ENCODE measurements around the gene GLYATL3.

GLYATL3 gene

DNA sequence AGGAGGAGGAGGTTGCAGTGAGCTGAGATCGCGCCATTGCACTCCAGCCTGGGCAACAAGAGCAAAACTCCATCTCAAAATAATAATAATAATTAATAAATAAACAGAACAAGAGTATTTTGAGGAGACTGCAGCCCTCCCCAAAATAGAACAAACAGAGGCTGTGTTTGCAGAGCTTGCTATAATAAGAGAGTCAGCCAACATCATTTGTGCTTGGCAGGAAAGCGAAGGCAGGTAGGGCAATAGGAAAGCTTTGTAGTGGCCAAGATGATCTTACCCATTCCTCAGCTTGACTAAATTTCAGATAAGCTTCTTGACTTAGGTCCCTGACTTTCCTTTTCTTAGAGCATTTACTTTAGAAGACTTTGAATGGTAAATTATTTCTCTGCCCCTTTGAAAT is 57.5 kb downstream of the GLYATL3 start:
- DNase-seq (ENCODE audit: low spot score): no peak
- in situ Hi-C loops (cut with MboI; ENCODE audit: low sequenced_read_pairs, unreplicated experiment): no loop called here
- TF ChIP-seq, protein P1, sequence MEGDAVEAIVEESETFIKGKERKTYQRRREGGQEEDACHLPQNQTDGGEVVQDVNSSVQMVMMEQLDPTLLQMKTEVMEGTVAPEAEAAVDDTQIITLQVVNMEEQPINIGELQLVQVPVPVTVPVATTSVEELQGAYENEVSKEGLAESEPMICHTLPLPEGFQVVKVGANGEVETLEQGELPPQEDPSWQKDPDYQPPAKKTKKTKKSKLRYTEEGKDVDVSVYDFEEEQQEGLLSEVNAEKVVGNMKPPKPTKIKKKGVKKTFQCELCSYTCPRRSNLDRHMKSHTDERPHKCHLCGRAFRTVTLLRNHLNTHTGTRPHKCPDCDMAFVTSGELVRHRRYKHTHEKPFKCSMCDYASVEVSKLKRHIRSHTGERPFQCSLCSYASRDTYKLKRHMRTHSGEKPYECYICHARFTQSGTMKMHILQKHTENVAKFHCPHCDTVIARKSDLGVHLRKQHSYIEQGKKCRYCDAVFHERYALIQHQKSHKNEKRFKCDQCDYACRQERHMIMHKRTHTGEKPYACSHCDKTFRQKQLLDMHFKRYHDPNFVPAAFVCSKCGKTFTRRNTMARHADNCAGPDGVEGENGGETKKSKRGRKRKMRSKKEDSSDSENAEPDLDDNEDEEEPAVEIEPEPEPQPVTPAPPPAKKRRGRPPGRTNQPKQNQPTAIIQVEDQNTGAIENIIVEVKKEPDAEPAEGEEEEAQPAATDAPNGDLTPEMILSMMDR (IDR thresholded peaks at IDR 0.05; ENCODE audit: borderline replicate concordance, control extremely low read depth, extremely low read depth, insufficient read depth, missing control alignments): no peak

DNA sequence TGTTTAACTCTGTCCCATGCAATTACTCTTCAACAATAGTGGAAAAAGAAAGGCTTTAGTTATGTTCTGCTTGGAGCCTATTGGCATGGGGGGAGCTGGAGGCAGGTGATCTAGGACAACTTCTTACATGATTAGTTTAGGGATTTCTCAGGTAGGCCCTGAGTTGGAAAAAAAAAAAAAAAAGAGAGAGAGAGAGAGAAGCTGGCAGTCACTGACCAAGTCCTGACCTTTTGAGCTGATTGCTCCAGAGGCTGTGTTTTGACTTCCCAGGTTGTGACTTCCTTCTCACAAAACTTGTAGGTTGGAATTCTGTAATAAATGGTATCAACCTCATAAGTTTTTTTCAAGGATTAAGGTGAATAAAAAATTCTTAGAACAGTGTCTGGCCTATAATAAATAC is 58.5 kb downstream of the GLYATL3 start:
- TF ChIP-seq, protein P1 (IDR thresholded peaks at IDR 0.05; ENCODE audit: borderline replicate concordance, control extremely low read depth, extremely low read depth, insufficient read depth, missing control alignments): no peak
- in situ Hi-C loops (cut with MboI; ENCODE audit: low sequenced_read_pairs, unreplicated experiment): no loop called here
- no peak for DNase-seq (ENCODE audit: low spot score)

DNA sequence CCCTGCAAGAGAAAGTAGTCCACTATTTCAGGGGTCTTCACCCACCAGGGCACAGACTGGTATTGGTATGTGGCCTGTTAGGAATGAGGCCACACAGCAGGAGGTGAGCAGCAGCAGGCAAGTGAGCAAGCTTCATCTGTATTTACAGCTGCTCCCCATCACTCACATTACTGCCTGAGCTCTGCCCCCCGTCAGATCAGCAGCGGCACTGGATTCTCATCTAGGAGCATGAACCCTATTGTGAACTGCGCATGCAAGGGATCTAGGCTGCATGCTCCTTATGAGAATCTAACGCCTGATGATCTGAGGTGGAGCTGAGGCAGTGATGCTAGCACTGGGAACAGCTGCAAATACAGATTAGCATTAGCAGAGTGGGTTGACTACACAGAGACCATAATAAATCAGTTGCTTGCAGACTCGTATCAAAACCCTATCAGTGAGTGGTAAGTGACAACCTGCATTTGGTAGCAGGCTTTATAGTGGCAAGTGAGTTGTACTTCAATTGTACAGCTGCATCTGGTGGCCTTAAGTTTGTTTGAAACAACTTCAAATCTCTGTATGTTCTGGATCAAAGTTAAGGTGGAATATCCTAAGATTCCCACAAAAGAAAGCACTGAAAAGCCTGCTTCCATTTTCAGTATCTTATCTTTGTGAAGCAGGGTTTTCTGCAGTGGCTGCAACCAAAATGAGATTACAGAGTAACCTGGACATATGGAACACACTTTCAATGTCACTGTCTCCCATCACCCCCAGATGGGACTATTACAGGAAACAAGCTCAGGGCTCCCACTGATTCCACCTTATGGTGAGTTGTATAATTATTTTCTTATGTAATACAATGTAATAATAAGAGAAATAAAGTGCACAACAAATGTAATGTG is 63.5 kb downstream of the GLYATL3 start:
- TF ChIP-seq, protein P1 (IDR thresholded peaks at IDR 0.05; ENCODE audit: borderline replicate concordance, control extremely low read depth, extremely low read depth, insufficient read depth, missing control alignments): no peak
- in situ Hi-C loops (cut with MboI; ENCODE audit: low sequenced_read_pairs, unreplicated experiment): no loop called here
- no peak for DNase-seq (ENCODE audit: low spot score)

DNA sequence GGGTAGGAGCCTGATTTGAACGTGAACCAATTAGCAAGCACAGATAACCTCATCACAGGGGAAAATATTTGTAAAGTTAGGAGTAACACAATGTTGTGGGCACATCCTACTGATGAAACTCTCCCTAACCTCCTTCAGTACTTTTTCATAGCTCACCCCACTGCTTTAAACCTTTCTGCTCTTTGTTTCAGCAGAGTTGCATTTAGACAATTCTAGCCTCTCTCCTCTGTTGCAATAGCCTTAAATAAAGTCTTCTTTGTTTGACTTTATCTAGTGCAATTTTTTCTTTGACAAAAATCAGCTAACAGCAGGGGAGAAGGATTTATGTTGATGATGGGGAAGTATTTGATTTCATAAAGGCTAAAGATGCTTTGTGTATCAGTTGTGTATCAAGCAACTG is 64.8 kb downstream of the GLYATL3 start:
- in situ Hi-C loops (cut with MboI; ENCODE audit: low sequenced_read_pairs, unreplicated experiment): no loop called here
- no peak for DNase-seq (ENCODE audit: low spot score)
- TF ChIP-seq, protein P1 (IDR thresholded peaks at IDR 0.05; ENCODE audit: borderline replicate concordance, control extremely low read depth, extremely low read depth, insufficient read depth, missing control alignments): no peak

DNA sequence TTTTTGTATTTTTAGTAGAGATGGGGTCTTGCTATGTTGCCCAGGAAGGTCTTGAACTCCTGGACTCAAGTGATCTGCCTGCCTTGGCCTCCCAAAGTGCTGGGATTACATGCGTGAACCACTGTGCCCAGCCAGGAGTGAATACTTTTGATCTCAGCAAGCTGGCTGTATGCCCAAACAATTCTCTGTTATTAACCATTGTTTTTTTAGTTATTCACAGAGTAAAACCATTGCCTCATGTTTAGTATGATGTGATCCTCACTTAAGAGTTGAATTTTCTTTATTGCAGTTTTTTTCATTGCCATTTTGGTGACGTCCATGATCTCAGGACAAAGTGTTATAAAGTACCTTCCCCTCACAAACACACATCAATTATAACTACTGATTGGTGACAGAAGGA is 65.5 kb downstream of the GLYATL3 start:
- TF ChIP-seq, protein P1 (IDR thresholded peaks at IDR 0.05; ENCODE audit: borderline replicate concordance, control extremely low read depth, extremely low read depth, insufficient read depth, missing control alignments): no peak
- DNase-seq (ENCODE audit: low spot score): no peak
- in situ Hi-C loops (cut with MboI; ENCODE audit: low sequenced_read_pairs, unreplicated experiment): no loop called here

DNA sequence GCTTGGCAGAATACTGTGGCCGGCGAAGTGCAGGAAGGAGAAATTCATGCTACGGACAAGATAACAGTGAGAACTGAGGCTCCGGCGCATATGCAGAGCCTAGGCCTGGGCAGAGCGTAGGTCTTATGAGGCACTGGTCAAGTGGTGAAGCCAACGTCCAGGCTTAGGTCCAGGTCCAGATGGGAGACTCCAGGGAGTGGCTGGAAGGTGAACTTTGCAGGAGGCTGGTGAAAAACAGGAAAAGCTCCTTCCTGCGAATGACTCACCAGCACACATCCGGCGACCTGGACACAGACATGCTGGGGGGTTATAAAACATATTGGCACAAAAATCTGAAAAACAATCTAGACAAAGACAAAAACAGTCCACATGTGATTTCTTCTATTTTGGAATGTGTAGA is 66.1 kb downstream of the GLYATL3 start:
- no peak for DNase-seq (ENCODE audit: low spot score)
- in situ Hi-C loops (cut with MboI; ENCODE audit: low sequenced_read_pairs, unreplicated experiment): no loop called here
- TF ChIP-seq, protein P1 (IDR thresholded peaks at IDR 0.05; ENCODE audit: borderline replicate concordance, control extremely low read depth, extremely low read depth, insufficient read depth, missing control alignments): no peak

Data from GM13976 (cell line).